IMR-90 (cell line): ENCODE measurements around the gene ATP2B2. TPM values are rescaled to one million over a fixed set of nuclear protein-coding genes. Genes with fewer than 3 reads are reported as not detected.

Experiments used
- ATAC-seq: fragments of 200-7000 bp; cut with Tn5 transposase; 2 replicates; pipeline ENCODE4 v1.9.1; 2020; ENCODE audit warnings: low read depth, mild to moderate bottlenecking, moderate library complexity
- BruUV-seq: library from RNA; stranded (reverse); fragments of 400-500 nt; replicated peaks from 2 replicates; lab custom pipeline; 2021; lab: Mats Ljungman, UMichigan
- CTCF ChIA-PET: fragments of 300-600 bp; formaldehyde crosslinking; extraction: SDS; loops from one replicate; lab custom pipeline; 2021; ENCODE audit warnings: antibody characterized with exemption; lab: Yijun Ruan, JAX
- POLR2A ChIA-PET: fragments of 300-600 bp; sonication (Branson Sonifier 250); formaldehyde crosslinking; loops from one replicate; lab custom pipeline; 2022; ENCODE audit warnings: antibody characterized with exemption; ENCODE audit not compliant: unreplicated experiment; lab: Charles Lee
- DNase-seq: peaks from one replicate; pipeline ENCODE4 v3.0.0; 2013
- H2AFZ ChIP-seq: replicated peaks from 2 replicates; pipeline ENCODE3; 2013; ENCODE audit warnings: low read length, mild to moderate bottlenecking; ENCODE audit not compliant: poor library complexity
- H2AK5ac ChIP-seq: 2 replicates; pipeline ENCODE4 v1.6.1; 2013; ENCODE audit warnings: low read depth, low read length, inconsistent platforms
- H2AK9ac ChIP-seq: replicated peaks from 2 replicates; pipeline ENCODE3; 2013; ENCODE audit warnings: mild to moderate bottlenecking, low read depth, low read length, moderate library complexity; ENCODE audit not compliant: poor library complexity
- H2BK120ac ChIP-seq: 2 replicates; pipeline ENCODE4 v1.6.1; 2013; ENCODE audit warnings: low read depth, low read length, inconsistent platforms
- H2BK15ac ChIP-seq: 3 replicates; pipeline ENCODE4 v1.6.1; 2013; ENCODE audit warnings: low read depth, low read length, inconsistent platforms
- H2BK20ac ChIP-seq: 2 replicates; pipeline ENCODE4 v1.6.1; 2013; ENCODE audit warnings: low read depth, mild to moderate bottlenecking, inconsistent platforms, low read length, moderate library complexity
- H2BK5ac ChIP-seq: 2 replicates; pipeline ENCODE4 v1.6.1; 2013; ENCODE audit warnings: mild to moderate bottlenecking, low read depth, low read length, inconsistent platforms; ENCODE audit not compliant: poor library complexity, severe bottlenecking
- H3K14ac ChIP-seq: replicated peaks from 2 replicates; pipeline ENCODE4 v1.6.1; 2013; ENCODE audit warnings: low read depth, low read length, inconsistent platforms
- H3K18ac ChIP-seq: 2 replicates; pipeline ENCODE4 v1.6.1; 2013; ENCODE audit warnings: low read depth, low read length, control low read depth
- H3K23ac ChIP-seq: 2 replicates; pipeline ENCODE4 v1.6.1; 2013; ENCODE audit warnings: low read depth, low read length, inconsistent platforms
- H3K27ac ChIP-seq: 2 replicates; pipeline ENCODE4 v1.5.1; 2013; ENCODE audit warnings: mild to moderate bottlenecking, control low read depth, low read length; ENCODE audit not compliant: insufficient read depth
- H3K27me3 ChIP-seq: 2 replicates; pipeline ENCODE4 v1.6.1; 2013; ENCODE audit warnings: low read length; ENCODE audit not compliant: control insufficient read depth, insufficient read depth
- H3K36me3 ChIP-seq: 2 replicates; pipeline ENCODE4 v1.6.1; 2013; ENCODE audit warnings: low read length, mixed read lengths; ENCODE audit not compliant: control insufficient read depth, insufficient read depth
- H3K4ac ChIP-seq: 2 replicates; pipeline ENCODE4 v1.6.1; 2013; ENCODE audit warnings: low read depth, low read length, inconsistent platforms
- H3K4me1 ChIP-seq: 2 replicates; pipeline ENCODE4 v1.6.1; 2013; ENCODE audit warnings: low read length, mixed read lengths; ENCODE audit not compliant: control insufficient read depth, insufficient read depth
- H3K4me2 ChIP-seq: 2 replicates; pipeline ENCODE4 v1.6.1; 2013; ENCODE audit warnings: low read depth, mild to moderate bottlenecking, control low read depth, low read length, moderate library complexity
- H3K4me3 ChIP-seq: 2 replicates; pipeline ENCODE4 v1.5.1; 2013; ENCODE audit warnings: low read depth, mild to moderate bottlenecking, control low read depth, low read length, moderate library complexity; ENCODE audit not compliant: insufficient read depth
- H3K56ac ChIP-seq: 2 replicates; pipeline ENCODE4 v1.6.1; 2013; ENCODE audit warnings: low read length, inconsistent platforms; ENCODE audit not compliant: insufficient read depth; ENCODE audit errors: extremely low read depth
- H3K79me1 ChIP-seq, 2 experiments: 2 replicates each; pipeline ENCODE4 v1.6.1; 2013; ENCODE audit warnings: low read length in 2 of 2, inconsistent platforms in 1 of 2, low read depth in 1 of 2
- H3K9ac ChIP-seq: 2 replicates; pipeline ENCODE4 v1.6.1; 2013; ENCODE audit warnings: low read depth, low read length, control low read depth
- H3K9me1 ChIP-seq: 2 replicates; pipeline ENCODE4 v1.6.1; 2013; ENCODE audit warnings: low read length, inconsistent platforms; ENCODE audit not compliant: insufficient read depth
- H3K9me3 ChIP-seq: 2 replicates; pipeline ENCODE4 v1.6.1; 2013; ENCODE audit warnings: low read length; ENCODE audit not compliant: control insufficient read depth, insufficient read depth
- H4K20me1 ChIP-seq: 2 replicates; pipeline ENCODE4 v1.6.1; 2013; ENCODE audit warnings: low read length, inconsistent platforms; ENCODE audit not compliant: insufficient read depth
- H4K5ac ChIP-seq: 2 replicates; pipeline ENCODE4 v1.6.1; 2013; ENCODE audit warnings: mild to moderate bottlenecking, low read depth, low read length, control low read depth
- H4K8ac ChIP-seq, 2 experiments: 2 replicates each; pipeline ENCODE4 v1.6.1; 2013; ENCODE audit warnings: low read depth in 2 of 2, low read length in 2 of 2, control low read depth in 1 of 2, inconsistent platforms in 1 of 2
- H4K91ac ChIP-seq: 2 replicates; pipeline ENCODE4 v1.6.1; 2013; ENCODE audit warnings: low read depth, low read length, inconsistent platforms; ENCODE audit not compliant: insufficient read depth
- MXI1 ChIP-seq: IDR thresholded peaks from 2 replicates; pipeline ENCODE4 v1.6.1; 2012; ENCODE audit warnings: low read depth, mild to moderate bottlenecking, low read length, moderate library complexity, borderline replicate concordance
- POLR2A ChIP-seq: IDR thresholded peaks from 2 replicates; pipeline ENCODE4 v1.6.1; 2012; ENCODE audit warnings: mild to moderate bottlenecking, low read depth, low read length
- SMC3 ChIP-seq: fragments of 150-350 bp; IDR thresholded peaks from 2 replicates; pipeline ENCODE4 v1.6.1; 2016; ENCODE audit warnings: low read depth, mild to moderate bottlenecking, antibody characterized with exemption, low read length, moderate library complexity
- WGBS, 2 experiments: methylation state at CpG; one replicate each; pipeline versions ENCODE4 v1.1.5 to v1.1.7; 2013; ENCODE audit warnings: missing lambda C conversion rate in 2 of 2; ENCODE audit not compliant: insufficient read length in 1 of 2; ENCODE audit errors: extremely low coverage in 2 of 2; 5-methylcytosine and 5-hydroxymethylcytosine counted together
- dilution Hi-C: fragments of 300-500 bp; cut with HindIII; formaldehyde crosslinking; loops from one replicate; pipeline ENCODE4 v1.14.3; 2018; ENCODE audit warnings: low sequenced_read_pairs; ENCODE audit not compliant: unreplicated experiment
- in situ Hi-C: fragments of 300-500 bp; cut with MboI; formaldehyde crosslinking; loops from 3 replicates; pipeline ENCODE4 v1.14.3; 2019; ENCODE audit warnings: low sequenced_read_pairs, inconsistent platforms, mixed read lengths
- intact Hi-C: fragments of 100-400 bp; cut with micrococcal nuclease; formaldehyde crosslinking; loops from 2 replicates; pipeline ENCODE4 v1.10.0; 2022
- polyA plus RNA-seq, 3 experiments: library from polyadenylated mRNA; depleted of rRNA; stranded (reverse); fragments of >200 nt; gene quantifications; 2 replicates each; pipeline ENCODE4 v1.2.3, GENCODE V29; 2012; ENCODE audit warnings: low replicate concordance in 1 of 3
- total RNA-seq: library from RNA; depleted of rRNA; stranded (reverse); fragments of >200 nt; gene quantifications from 2 replicates; pipeline ENCODE4 v1.2.3, GENCODE V29; 2012
- TF ChIP-seq, protein P1 (sequence below): fragments of 150-350 bp; IDR thresholded peaks from 2 replicates; pipeline ENCODE4 v1.6.1; 2017; ENCODE audit warnings: mild to moderate bottlenecking, antibody characterized with exemption, low read length, low read depth

ATP2B2 gene
- total and polyA plus RNA-seq, 2 of the 4 experiments (the other 2 are of a cell fraction): under 0.01 to 0.02 TPM

DNA sequence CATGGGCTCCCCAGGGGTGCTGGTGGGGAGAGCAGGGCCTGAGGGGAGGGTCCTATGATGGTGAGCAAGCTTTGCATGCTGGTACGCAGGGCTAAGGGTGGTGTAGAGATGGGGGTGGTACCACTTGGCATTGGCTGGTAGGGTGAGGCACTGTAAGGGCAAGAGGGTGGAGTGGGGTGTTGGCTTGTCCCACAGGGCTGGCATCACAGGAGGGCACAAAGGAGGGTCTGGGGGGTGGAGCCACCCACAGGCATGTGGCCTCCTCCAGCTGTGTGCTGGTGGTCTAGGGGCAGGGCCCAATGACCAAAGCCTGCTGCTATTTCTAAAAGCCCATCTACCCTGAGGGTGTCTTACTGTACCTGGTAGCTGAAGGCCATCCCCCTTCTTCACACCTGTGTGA, 119.3 kb downstream of the ATP2B2 start:
- Histone ChIP-seq H4K91ac (no peak overlapping the region), H3K36me3 (no peaks in the 10 kb centered on the region), H3K9ac (no peak overlapping the region), H4K8ac (no peak overlapping the region), H3K18ac (no peak overlapping the region), H3K4ac (no peak overlapping the region), H2BK120ac (no peak overlapping the region), H3K27me3 (peaks cover 19% of the 10 kb centered on the region), H2BK20ac (no peak overlapping the region), H3K23ac (no peak overlapping the region), H3K14ac (no peak overlapping the region), H3K9me3 (peaks cover 27% of the 10 kb centered on the region), H3K4me2 (no peak overlapping the region), H3K4me3 (no peak overlapping the region), H2BK5ac (no peak overlapping the region), H2BK15ac (no peak overlapping the region), H3K4me1 (no peaks in the 10 kb centered on the region), H3K27ac (no peak overlapping the region), H3K9me1 (no peaks in the 10 kb centered on the region), H4K20me1 (no peaks in the 10 kb centered on the region), H4K5ac (no peak overlapping the region), H3K79me1 (no peaks in the 10 kb centered on the region), H3K56ac (no peak overlapping the region), H2AK5ac (no peak overlapping the region), H2AK9ac (no peak overlapping the region), H2AFZ (no peak overlapping the region)
- TF ChIP-seq, protein P1, sequence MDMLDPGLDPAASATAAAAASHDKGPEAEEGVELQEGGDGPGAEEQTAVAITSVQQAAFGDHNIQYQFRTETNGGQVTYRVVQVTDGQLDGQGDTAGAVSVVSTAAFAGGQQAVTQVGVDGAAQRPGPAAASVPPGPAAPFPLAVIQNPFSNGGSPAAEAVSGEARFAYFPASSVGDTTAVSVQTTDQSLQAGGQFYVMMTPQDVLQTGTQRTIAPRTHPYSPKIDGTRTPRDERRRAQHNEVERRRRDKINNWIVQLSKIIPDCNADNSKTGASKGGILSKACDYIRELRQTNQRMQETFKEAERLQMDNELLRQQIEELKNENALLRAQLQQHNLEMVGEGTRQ: no peak
- TF ChIP-seq SMC3: no peak
- no peak for TF ChIP-seq POLR2A
- no peak for TF ChIP-seq MXI1
- dilution Hi-C loops: no loop called here
- DNase-seq (no peak), ATAC-seq (no peak)
- BruUV-seq: no TSS peak
- CTCF ChIA-PET: no interaction called here
- intact Hi-C loops: no loop called here
- WGBS, 2 experiments: 83% methylated on average over 1 of the region's 1 CpG; no CpG with 5 or more reads in 1 of the 2 experiments
- POLR2A ChIA-PET: no interaction called here
- in situ Hi-C loops: no loop called here
